OCI-LY3 (cell line): ENCODE results near the gene MCC.

ENCODE experiments used
- H2AFZ ChIP-seq: fragments of 200-600, 300-600 bp; shearing (Covaris generic); 2 replicates; pipeline ENCODE4 v1.6.0; 2014; ENCODE audit warnings: antibody characterized with exemption, low read depth, low read length
- H3K27ac ChIP-seq: fragments of 200-600, 300-600 bp; sonication (generic); 2 replicates; pipeline ENCODE4 v1.5.1; 2014; ENCODE audit warnings: mild to moderate bottlenecking, low read length, moderate library complexity, mixed read lengths
- H3K27me3 ChIP-seq: fragments of 200-600, 300-600 bp; sonication (generic); 2 replicates; pipeline ENCODE4 v1.6.1; 2014; ENCODE audit warnings: low read depth, low read length, mixed read lengths
- H3K36me3 ChIP-seq: fragments of 200-600, 300-600 bp; sonication (generic); replicated peaks from 2 replicates; pipeline ENCODE3; 2014; ENCODE audit warnings: low read depth, low read length, mixed read lengths
- H3K4me1 ChIP-seq: fragments of 300-600, 200-600 bp; sonication (generic); 2 replicates; pipeline ENCODE4 v1.6.1; 2014; ENCODE audit warnings: low read length, mixed read lengths
- H3K4me2 ChIP-seq: fragments of 200-600, 300-600 bp; sonication (generic); 2 replicates; pipeline ENCODE4 v1.6.1; 2014; ENCODE audit warnings: low read length, mixed read lengths
- H3K4me3 ChIP-seq: fragments of 300-600, 200-600 bp; sonication (generic); 2 replicates; pipeline ENCODE4 v1.5.1; 2014; ENCODE audit warnings: antibody characterized with exemption, mild to moderate bottlenecking, low read length, moderate library complexity
- H3K79me2 ChIP-seq: fragments of 300-600, 200-600 bp; shearing (Covaris generic); 2 replicates; pipeline ENCODE4 v1.6.1; 2014; ENCODE audit warnings: mild to moderate bottlenecking, low read length, mixed read lengths
- H3K9ac ChIP-seq: fragments of 300-600, 200-600 bp; shearing (Covaris generic); 2 replicates; pipeline ENCODE4 v1.6.0; 2014; ENCODE audit warnings: mild to moderate bottlenecking, low read length, moderate library complexity
- H3K9me3 ChIP-seq: fragments of 200-600, 300-600 bp; shearing (Covaris generic); 2 replicates; pipeline ENCODE4 v1.6.1; 2014; ENCODE audit warnings: low read length, mixed read lengths; ENCODE audit not compliant: insufficient read depth
- H4K20me1 ChIP-seq: fragments of 200-600, 300-600 bp; sonication (generic); 2 replicates; pipeline ENCODE4 v1.6.1; 2016; ENCODE audit warnings: low read length, mixed read lengths; ENCODE audit not compliant: insufficient read depth
- CTCF ChIP-seq: fragments of 200-600, 300-600 bp; sonication (generic); IDR thresholded peaks from 2 replicates; pipeline ENCODE4 v1.5.1; 2014; ENCODE audit warnings: antibody characterized with exemption, low read length, low read depth
- EZH2phosphoT487 ChIP-seq: fragments of 200-600 bp; shearing (Covaris generic); IDR thresholded peaks from 2 replicates; pipeline ENCODE4 v1.6.1; 2018; ENCODE audit warnings: antibody characterized with exemption, mixed run types, low read depth

Gene MCC

GRCh38 chr5:113027431-113027830 is 460.8 kb downstream of the MCC start:
- Histone ChIP-seq H2AFZ (no peak overlapping the region), H3K27me3 (no peaks in the 10 kb centered on the region), H3K27ac (no peak overlapping the region), H3K4me2 (no peak overlapping the region), H3K9ac (no peak overlapping the region), H3K4me1 (no peaks in the 10 kb centered on the region), H3K9me3 (no peaks in the 10 kb centered on the region), H4K20me1 (no peaks in the 10 kb centered on the region), H3K4me3 (no peak overlapping the region), H3K36me3 (peaks cover 6% of the 10 kb centered on the region), H3K79me2 (no peaks in the 10 kb centered on the region)
- TF ChIP-seq CTCF (no peak), EZH2phosphoT487 (no peak)

GRCh38 chr5:113027015-113027414 is 461.2 kb downstream of the MCC start:
- Histone ChIP-seq H3K9me3 (no peaks in the 10 kb centered on the region), H3K79me2 (no peaks in the 10 kb centered on the region), H3K4me2 (no peak overlapping the region), H3K27ac (no peak overlapping the region), H4K20me1 (no peaks in the 10 kb centered on the region), H3K4me1 (no peaks in the 10 kb centered on the region), H3K9ac (no peak overlapping the region), H3K36me3 (peaks cover 10% of the 10 kb centered on the region), H3K4me3 (no peak overlapping the region), H3K27me3 (no peaks in the 10 kb centered on the region), H2AFZ (no peak overlapping the region)
- TF ChIP-seq CTCF (no peak), EZH2phosphoT487 (no peak)

GRCh38 chr5:113026211-113026610 is 462.0 kb downstream of the MCC start:
- Histone ChIP-seq H3K4me1 (no peaks in the 10 kb centered on the region), H4K20me1 (no peaks in the 10 kb centered on the region), H3K9ac (no peak overlapping the region), H3K27me3 (no peaks in the 10 kb centered on the region), H3K79me2 (no peaks in the 10 kb centered on the region), H3K4me2 (no peak overlapping the region), H3K36me3 (peaks cover 10% of the 10 kb centered on the region), H3K27ac (no peak overlapping the region), H2AFZ (no peak overlapping the region), H3K9me3 (no peaks in the 10 kb centered on the region), H3K4me3 (no peak overlapping the region)
- TF ChIP-seq CTCF (no peak), EZH2phosphoT487 (no peak)

- H3K79me2 ChIP-seq: no peaks in the 10 kb centered on the region
- H2AFZ ChIP-seq: no peak overlapping the region
- no peaks in the 10 kb centered on the region for H4K20me1 ChIP-seq
- H3K36me3 ChIP-seq: peaks cover 12% of the 10 kb centered on the region
- no peak overlapping the region for H3K4me2 ChIP-seq
- H3K27me3 ChIP-seq: no peaks in the 10 kb centered on the region
- H3K27ac ChIP-seq: no peak overlapping the region
- no peak overlapping the region for H3K4me3 ChIP-seq
- H3K9ac ChIP-seq: no peak overlapping the region
- H3K9me3 ChIP-seq: no peaks in the 10 kb centered on the region
- no peak for TF ChIP-seq CTCF
- H3K4me1 ChIP-seq: no peaks in the 10 kb centered on the region
Measured at GRCh38 chr5:113025596-113025995, 462.7 kb downstream of the MCC start.
